GM03348 (cell line): ENCODE data around the gene RUNX2.

Source experiments
- DNase-seq: peaks from one replicate; pipeline ENCODE4 v3.0.0; 2012; ENCODE audit warnings: low spot score

Gene RUNX2

DNA sequence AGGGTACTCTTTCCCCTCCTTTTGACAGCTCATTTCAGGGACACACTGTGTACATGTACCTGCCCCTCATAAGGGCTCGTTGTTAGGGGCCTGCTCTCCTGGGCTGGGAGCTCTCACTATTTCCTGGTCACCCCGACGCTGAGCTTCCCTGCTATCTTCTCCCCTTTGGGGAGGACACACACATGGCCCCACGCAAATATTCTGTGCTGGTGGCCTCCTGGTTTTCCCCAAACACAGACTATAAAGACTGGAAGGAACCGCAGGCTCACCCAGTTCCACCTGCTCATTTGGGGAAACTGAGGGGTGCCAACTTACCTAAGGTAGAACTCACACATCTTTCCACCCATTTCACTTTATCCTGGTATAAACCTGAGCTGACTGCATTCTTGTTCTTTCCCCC, 351.0 kb downstream of the RUNX2 start:
- no peak for DNase-seq

DNA sequence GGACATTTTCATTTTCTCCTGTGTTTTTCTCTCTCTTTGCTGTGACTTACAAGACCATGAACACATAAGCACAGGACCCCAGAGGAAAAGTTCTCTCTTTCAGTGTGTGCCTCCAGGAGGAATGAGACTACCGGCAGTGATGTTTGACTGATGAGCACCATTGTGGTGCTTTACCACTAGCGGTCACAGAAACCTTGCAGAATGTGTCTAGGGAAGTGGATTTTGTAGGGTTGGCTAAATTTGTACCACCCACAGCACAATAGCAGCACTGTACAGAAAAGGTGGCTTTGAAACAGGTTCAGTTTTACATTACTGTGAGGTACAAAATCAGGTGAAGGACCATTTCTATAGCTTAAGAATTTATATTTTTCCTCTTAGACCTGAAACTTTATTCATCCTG, 351.5 kb downstream of the RUNX2 start:
- no peak for DNase-seq

DNA sequence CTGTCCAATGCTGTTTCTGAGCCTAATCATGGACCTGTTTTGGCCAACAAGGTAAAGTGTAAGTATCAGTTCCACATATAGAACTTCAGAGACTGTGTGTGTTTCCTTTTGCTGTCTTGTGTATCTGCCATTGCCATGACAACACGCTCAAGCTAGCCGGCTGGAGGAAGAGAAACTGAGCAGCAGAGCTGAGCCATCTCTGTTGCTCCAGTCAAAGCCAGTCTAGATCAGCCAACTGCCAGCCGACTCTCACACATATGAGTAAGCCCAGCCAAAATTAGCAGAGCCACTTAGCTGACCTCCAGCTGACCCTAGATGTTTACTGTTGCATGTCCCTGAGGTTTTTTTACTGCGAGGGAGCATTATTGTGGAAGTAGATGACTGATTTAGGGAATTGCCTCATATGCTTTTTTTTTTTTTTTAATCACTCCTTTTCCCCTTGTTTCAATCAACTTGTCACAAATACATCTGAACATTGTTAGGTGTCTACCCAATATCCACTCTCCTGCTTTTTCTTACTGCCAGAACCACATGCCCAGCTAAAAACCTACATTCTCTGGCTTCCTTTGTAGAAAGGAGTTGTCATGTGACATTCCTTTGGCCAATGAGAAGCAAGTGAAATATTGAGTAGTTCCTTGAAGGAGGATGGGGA, 353.9 kb downstream of the RUNX2 start:
- no peak for DNase-seq

DNA sequence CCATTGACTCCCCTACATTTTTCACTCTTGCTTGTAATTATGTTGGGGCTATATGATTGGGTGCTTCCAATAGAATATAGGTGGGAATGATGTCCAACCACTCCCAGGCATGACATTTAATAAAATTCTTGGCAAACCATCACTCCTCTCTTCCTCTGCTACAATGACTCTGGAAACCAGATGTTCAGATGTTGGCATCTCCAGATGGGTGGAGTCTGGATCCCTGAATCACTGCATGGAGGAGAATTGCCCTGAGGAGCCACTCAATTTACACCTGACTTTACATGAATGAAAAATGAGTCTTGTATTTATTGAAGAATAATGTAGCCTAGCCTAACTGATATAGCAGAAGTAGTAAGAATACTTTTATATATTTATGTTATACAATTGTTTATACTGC, 356.3 kb downstream of the RUNX2 start:
- no peak for DNase-seq

DNA sequence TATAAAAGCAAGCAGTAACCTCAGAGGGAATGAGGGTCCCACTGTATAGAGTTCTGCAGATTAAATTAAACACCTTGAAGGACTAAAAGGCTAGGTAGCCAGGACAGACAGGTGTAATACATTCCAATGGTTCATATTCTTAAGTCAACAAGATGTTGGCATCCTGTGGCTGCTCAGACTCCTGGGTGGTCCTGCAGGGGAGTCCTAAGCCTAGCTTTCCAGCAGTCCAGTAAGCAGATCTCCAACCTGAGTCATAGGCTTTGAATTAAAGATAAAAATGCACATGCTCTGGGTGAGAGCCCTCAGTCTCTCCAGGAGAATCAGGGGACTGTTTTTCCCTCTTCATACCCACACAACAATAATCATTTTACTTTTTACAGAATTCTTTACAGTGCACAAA, 356.9 kb downstream of the RUNX2 start:
- DNase-seq, result no peak

DNA sequence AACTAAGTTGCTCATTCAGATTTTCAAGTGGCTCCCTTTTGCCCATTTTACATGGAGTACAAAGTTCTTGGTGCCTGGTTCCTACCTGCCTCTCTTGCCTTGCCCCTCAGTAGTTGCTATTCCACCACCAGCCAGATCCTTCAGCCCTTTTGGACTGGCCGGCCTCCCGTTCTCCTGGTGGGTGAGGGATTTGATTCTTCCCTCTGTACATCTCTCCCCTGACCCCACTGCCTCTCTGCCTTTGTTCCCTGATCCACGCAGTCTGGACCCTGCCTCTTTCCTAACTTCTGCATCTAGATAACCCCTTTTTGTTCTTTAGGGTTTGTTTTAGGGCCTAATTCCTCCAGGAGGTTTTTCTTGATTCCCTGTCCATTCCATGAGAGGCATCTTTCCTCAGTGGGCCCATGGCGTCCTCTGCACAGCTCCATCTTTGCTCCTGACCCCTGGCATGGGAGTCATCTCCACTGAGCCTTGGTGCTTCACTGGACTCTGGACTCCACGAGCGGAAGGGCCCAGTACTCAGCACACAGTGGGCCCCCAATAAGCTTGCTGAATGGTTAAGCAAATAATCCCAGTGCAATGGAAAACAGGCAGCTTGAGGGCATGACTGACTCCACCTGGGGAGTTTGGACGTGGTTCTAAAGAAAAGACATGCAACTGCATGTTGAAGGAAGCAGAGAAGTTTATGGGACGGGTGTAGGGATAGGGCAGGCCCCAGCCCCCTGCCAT, 358.9 kb downstream of the RUNX2 start:
- DNase-seq, result no peak

DNA sequence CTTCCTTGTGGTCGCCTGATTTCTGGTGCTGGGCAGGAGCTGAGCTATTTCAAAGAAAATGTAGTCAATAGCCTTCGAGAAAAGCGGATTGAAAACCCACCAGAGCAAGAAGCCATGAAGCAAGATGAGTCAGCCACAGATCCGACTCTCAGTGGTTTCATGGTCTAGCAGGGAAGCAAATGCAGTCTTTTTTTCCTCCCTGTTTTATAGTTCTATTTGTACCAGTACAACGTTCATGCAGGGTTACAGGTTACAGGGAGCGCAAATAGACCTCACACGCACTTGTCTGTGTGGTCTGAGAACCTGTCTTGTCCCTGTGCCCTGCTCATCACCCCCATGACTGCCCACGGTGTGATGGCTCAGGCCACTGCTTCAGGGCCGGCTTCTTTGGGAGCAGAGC, 359.4 kb downstream of the RUNX2 start:
- DNase-seq, result no peak

DNA sequence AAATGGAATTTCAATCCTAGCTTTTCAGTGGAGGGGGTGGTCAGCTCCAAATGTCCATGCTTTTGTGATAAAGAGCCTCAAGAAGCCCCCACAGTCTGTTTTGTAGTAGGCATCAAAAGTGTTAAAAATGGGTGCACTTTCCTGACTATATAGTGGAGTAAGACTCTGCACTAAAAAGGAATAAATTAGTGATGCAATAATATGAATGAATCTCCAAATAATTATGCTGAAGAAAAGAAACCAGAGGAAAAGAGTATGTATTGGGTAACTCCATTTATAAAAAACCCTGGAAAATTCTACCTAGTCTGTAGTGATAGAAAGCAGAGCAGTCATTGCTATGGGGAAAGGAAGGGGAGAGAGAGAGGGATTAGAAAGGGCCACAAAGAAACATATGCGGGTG, 360.1 kb downstream of the RUNX2 start:
- no peak for DNase-seq

DNA sequence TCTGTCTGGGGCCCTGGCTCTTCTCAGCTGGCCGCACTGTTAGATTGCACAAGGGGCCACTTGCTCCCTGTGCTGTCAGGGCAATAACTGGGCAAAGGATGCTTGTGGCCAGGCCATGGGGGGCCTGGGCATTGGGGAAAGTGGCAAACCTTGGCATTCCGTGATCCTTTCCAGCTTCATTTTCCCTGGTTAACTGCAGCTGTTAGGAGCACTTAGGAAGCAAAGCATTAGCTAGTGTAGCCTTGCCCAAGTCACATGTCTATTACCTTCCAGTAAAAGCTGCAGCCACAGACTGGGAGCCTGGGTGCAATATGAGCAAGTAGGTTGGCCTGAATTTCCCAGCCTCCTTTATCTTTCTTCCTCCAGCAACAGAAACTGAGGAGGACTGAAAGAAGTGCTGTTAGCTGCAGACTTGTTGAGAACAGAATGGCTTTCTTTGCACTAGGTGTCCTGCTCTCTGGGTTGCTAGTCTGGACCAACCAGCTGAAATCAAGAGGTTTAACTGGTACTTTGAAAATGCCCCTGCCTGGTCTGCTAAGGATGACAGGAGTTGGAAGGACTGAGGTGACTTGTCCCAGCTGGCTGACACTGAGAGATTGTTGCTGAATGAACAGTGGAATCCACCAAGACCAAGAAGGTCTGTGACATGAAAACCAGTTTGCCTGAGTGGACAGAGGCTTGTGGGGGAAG, 361.9 kb downstream of the RUNX2 start:
- no peak for DNase-seq

DNA sequence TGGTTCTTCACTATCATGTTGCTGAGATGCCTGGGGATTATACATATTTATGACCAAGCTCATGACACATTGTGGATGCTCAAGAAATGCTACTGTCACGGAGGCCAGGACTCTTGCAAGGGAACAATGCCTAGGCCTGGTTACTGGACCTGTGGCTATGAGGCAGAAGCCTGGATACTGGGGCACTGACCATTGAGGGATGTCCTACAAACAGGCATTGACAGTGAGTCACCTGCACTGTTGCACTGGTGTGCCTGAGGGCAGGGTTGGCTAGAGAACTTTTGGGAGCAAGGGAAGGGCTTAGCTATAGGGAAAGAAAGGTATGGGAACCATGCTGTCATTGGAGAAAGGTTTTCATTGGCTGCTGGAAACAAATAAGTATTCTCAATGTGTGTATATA, 362.7 kb downstream of the RUNX2 start:
- DNase-seq, result no peak

DNA sequence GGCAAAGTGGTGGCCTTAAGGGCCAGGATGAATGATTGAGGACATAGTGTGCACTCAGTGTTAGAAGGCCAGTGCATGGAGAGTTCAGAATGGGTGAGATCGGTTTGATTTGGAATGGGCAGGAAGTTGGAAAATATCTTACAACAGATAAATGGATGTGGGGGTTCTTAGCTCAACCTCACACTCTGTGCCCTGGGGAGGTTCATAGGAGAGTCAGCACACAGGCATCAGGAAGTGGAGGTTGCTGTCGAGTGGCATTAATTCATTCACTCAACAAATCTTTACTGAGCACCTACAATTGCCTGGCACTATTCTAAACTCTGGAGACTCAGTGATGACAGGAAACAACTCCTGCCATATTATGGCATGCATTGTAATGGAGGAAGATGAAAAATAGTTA, 363.3 kb downstream of the RUNX2 start:
- DNase-seq, result no peak

DNA sequence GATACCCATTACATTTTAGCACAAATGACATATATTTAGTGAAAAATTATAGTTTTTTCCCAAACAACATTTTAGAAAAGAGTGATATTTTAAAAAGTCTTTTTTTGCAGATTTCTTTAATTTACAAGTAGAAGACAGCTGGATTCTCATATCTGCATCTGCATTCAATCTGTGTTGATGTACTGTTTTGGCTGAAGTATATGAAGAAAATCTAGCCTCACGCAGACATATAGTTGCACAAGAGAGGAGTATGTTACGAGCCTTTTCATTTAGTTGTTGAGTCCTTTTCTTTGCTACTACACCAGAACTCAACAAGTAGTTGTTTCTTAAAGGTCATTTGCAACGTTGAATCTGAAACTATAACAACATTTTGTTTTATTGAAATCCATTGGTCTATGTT, 363.9 kb downstream of the RUNX2 start:
- DNase-seq, result no peak

DNA sequence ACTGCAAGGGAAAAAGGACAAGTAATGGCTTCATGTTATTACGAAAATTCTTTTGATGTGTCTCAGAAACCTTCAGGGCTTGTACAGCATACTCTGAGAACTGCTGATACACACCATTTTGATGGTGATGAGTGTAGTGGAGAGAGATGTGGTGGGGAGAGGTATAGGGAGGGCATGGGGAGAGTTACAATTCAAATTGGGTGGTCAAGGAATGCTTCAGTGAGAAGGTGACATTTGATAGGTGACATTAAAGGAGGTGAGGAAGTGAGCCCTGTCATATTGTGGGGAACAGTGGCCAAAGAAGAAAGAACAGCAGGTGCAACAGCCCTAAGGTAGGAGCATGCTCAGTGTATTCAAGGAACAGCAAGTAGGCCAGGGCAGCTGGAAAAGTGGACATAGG, 368.6 kb downstream of the RUNX2 start:
- DNase-seq, result no peak

DNA sequence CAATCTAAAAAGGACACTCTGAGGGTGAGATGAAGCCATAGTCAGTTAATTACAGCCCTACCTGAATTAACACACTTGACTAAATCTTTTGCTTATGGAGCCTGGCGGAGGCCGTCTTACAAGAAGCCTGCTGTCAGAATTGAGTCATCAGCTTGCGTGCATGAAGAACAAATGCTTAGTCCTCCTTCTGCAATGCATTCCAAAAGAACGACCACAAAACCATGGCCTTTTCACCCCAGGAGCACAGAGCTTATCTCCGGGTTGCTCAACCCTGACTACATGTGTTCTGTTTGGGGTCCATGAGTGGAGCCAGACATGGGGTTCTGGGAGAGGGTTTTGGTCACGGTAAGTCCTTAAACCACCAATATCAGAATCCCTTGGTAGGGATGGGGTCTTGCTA, 369.5 kb downstream of the RUNX2 start:
- peak; percentile 84 for DNase-seq

DNA sequence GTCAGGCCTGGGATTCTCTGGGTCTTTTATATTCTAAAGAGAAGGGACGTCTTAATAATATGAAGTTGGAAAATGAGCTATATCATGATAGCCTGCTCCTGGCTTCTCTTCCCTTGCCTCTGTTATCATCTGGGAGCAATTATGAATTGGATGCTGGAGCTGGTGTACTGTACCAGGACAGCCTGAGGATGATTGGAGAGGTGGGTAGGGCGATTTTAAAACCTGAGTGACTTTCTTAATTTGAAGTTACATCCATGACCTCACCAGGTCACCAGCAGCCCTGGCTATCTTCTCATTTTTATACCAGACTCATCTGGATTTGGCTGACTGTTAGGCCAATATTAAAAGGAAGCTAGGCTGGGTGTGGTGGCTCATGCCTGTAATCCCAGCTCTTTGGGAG, 369.9 kb downstream of the RUNX2 start:
- peak; percentile 56 for DNase-seq

DNA sequence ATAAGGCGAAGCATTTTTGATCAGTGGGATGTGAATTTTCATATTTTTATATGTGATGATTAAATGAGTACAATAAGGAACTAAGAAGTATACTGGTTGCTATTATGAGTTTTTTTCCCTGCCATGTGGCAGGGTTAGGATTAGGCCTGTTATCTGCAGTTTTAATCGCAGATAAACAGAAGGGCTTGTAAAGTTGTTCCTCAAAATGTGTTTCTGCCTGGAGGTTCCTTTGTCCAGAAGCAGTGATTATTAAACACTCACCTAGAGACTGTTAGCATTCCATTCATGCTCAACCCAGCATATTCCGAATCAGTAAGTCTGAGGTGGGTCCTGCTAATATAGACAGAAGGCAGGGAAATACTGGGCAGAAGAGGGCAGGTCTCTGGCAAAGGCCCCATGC, 371.5 kb downstream of the RUNX2 start:
- no peak for DNase-seq

DNA sequence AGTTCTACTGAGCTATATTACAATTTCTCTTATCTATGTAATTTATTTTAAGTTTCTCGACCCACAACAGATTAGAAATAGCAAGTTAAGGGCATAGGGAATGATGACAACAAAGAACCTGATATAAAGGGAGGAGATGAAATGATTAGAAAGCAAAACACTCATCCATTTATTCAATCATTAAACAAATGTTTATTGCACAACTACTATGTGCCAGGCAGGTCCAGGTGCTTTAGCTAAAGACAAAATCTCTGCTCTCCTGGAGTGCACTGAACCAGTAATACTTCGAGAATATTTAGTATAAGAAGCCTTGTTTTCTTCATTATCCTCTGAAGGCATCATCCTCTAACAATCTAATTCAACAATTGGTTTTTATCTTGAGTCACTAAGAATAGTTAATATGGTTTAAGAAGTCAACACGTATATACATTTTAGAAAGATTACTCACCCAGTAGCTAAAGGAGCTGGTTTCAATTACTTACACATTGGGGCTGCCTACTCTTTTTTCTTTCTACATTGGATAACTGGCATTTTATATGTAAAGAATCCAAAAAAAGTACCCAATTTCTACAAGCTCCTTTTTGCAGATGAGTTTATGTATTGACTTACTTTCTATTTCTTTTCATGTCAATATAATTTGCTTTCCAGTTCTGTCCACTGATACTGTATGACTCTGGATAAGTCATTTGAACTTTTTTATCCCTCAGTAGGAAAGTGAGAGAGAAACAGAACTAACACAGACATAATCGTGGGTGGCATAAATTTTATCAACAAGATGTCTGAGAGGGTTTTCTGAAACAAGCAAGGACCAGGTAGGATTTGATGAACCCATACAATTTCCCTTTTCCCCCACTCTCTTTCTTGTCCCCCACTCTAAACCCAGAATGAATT, 375.0 kb downstream of the RUNX2 start:
- peak; percentile 29 for DNase-seq

DNA sequence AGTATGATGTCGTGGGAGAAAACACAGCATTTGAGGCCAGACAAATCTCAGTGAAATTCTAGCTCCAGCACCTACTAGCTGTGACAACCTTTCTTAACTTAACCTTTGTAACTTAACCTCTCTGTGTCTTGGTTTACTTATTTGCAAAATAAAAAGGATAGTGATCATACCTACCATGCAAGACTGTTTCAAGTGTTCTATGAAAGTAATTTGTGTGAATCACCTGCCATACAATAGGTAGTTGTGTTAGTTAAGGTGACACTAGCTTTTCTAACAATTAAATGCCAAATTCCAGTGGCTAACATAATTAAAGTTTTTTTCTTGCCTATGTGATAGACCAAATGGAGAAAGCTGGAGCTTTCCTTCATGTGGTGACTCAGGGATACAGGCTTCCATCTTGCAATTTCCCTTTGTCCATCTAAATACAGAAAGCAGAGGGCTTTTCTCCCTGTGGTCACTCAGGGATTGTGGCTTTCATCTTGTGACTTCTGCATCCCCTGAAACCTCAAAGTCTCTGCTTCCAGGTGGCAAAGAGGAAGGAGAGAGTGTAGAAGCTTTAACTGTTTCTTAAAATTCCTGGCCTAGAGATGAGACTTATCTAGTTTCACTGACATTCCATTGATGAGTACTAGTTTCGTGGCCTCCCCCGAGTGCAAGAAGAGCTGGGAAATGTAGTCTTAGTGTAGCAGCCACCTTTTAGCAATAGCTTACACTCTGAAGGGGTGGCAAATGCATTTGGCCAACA, 376.1 kb downstream of the RUNX2 start:
- no peak for DNase-seq

DNA sequence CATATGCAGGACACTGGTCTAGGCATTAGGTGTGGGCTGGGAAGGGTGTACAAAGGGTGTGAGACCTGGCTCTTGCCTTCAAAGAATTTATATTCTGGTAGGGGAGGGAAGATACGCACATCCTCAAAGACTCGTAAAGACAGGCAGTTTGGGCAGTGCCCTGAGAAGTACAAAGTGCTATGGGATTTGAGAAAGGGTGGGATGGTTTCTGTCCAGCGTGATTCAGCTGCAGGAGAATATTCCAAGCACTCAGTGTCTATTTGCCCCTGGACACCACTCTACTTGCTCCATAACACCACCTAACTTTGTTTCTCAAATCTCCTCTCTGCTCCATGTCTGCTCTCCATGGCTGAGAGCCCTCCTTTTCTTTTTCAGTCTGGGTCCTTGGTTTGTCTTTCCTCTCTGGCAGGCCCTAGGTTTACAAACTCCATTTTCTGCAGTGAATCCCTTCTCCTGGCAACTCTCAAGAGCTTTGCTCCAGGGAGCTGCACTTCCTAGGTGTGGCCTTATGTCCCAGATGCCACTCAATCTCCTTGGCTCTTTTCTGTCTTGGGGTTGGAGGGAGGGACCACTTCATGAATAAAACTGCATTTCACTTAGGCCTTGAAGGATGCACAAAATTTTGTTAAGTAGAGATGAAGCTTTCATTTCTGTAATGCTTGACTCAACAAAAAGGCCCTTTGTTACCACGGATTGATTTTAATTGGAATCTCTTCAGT, 377.2 kb downstream of the RUNX2 start:
- no peak for DNase-seq

DNA sequence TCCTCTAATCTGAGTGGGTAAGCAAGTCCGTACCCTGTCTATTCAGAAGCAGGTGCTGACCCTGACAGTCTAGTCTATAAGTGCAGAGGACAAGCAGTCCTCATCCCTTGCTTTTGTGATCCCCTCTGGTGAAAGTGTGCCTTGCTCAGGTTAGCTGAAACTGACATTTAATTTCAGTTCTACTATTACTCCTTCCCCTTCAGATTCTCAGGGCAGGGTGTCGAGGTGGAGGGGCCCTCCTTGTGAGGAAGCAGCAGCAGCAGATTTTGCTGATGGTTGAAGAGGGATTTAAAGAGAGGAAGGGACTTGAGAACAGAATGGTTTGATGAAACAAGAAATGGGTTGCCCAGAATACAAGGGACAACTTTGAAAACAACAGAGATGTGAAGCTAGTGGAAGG, 378.2 kb downstream of the RUNX2 start:
- no peak for DNase-seq

DNA sequence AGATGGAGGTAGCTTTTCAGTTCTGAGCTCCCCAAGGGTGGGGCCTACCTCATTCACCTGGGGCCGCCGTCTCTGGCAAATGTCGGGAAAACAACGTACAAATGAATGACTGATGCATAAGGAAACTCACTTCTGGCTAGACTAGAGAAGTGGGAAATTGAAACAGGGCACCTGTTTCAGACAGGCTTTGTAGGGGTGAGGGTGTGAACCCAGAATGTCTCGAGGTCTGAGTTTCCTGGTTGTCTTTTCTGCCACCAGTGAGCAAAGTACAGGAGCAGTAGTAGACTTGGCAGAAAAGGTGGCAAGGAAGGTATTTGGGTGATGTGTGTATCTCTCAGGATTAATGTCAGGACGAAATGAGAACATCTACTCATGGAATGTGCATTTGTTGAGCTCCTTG, 379.0 kb downstream of the RUNX2 start:
- no peak for DNase-seq
